GM19025 (cell line): ENCODE measurements around the gene CARD9.
"Not testable (repeated sequence)": the region's sequence is repeated elsewhere in the genome, so short reads cannot be mapped to it uniquely, and the experiment has no call there.

Experiments used
- ATAC-seq: cut with Tn5 transposase; IDR thresholded peaks from one replicate; pipeline ENCODE4 v1.9.1; 2021; ENCODE audit warnings: mild to moderate bottlenecking, low read depth, moderate library complexity; ENCODE audit not compliant: unreplicated experiment

The CARD9 gene

DNA sequence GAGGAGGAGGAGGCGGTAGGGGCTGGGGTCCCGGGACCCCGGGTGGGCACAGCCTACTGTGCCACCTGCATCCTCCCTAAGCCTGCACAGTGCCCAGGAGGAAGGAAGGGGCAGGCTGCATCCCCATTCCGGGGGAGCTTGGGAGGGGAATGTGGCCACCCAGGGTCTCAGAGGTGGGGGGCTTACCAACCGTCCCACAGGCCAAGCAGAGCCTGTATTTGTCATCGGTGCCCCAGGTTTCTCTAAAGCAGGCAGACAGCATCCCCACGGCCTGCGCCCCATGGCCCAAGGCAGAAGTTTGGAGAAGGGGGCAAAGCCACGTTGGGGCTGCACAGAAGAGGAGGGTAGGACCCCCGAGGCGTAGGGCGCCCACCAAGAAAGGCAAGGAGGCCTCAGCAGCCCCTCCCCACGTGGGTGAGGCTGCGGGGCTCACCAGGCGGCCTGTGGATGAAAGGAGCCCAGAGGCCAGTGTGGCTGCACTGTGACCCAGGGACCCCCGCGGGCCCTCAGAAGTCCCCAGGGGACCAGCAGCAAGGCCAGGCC, 46.6 kb downstream of the CARD9 start:
- no peak for ATAC-seq

DNA sequence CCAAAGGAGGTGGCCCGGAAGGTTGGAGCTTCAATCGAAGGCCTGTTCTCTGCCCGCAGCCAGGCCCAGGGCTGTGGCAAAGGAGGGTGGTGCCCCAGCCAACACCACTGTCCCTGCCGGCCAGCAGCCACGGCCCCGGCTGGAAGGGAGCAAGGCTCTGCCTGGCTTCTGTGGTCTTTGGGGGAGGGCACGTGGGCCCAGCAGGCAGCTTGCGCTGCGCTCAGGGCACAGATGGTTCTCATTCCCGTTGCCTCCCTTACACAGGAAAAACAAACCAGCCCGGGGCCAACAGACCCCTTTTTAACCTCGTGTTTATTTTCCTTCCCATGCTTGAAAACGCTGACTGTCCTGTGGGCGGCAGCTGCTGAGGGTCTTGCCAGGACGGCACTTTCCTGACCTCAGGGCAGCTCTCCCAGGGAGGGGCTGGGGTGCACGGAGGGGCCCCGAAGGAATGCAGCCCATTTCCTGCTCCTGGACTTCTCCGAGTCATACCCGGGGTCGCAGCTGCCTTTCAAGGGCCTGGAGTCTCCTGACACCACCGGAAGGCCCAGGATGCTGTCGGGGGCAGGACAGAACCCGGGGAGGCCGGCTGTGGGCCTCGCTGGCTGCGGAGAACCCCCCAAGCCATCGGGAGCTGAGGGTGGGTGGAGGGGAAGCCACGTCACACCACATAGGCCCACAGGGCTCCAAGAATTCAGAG, 47.3 kb downstream of the CARD9 start:
- ATAC-seq, result no peak

DNA sequence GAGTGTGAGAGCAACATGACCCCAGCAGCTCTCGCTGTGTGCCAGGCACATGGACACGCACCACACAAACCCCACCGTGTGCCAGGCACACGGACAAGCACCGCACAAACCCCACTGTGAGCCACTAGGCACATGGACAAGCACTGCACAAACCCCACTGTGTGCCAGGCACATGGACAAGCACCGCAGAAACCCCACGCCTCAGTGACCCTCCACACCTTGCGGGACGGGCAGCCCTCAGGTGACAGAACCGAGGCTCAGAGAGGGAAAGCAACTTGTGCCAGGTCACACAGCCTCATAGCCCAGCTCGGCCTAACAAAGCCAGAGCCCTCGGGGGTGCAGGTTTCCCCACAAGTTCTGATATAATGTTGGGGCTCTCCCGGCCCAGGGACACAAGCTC, 48.1 kb downstream of the CARD9 start:
- ATAC-seq, result no peak

DNA sequence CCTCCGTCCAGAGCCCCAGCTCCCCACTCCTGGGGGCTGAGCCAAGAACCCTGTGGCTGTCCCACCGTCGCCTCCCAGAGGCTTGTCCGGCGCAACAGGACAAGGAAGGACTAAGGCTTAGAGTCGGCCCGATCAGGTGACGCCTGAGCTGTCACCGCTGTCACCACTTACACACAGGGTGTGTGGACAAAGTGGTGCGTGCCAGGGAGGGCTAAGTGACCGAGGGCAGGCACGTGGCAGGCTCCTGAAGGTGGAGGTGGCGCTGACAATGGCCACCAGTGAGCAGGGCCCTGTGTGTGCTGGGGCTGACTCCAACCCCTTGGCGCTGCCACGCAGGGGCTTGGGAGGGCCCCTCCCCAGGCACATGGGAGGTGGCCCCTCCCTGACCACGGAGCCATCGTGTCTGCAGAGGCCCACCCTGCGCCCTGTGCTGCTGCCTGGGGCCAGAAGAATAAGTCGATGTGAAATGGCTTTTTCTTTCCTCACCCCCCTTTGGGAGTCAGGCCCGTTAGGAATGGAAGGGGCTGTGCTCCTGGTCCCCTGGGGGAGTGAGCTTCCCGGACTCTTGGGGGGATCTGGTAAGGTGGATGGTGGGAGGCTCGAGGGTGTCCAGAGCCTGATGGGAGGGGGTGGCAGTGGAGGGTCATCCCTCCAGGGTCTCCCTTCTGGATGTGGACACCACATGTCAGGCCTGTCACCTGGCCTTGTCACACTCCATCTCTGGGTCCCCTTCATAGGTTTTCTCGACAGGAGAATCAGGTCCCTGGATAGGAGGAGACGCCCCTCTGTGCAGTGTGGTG, 48.8 kb downstream of the CARD9 start:
- no peak for ATAC-seq

DNA sequence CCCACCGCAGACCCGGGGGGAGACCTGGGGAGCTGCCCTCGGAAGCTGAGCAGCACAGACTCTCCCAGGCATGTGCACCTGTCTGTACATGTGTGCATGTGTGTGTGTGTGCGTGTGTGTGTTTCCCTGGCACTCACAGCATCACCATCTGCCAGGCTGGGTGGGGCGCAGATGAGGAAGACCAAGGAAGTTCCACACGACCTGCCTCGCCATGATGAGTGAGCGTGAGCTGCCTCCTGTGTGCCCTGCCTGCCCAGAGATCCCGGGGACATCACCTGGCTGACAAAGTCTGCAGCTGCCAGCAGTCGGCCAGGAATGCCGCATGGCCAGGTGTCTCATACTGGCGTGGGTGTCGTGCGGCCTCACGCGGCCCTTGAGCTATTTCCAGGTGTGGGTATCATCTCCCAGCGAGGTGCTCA, 50.1 kb downstream of the CARD9 start:
- no peak for ATAC-seq

DNA sequence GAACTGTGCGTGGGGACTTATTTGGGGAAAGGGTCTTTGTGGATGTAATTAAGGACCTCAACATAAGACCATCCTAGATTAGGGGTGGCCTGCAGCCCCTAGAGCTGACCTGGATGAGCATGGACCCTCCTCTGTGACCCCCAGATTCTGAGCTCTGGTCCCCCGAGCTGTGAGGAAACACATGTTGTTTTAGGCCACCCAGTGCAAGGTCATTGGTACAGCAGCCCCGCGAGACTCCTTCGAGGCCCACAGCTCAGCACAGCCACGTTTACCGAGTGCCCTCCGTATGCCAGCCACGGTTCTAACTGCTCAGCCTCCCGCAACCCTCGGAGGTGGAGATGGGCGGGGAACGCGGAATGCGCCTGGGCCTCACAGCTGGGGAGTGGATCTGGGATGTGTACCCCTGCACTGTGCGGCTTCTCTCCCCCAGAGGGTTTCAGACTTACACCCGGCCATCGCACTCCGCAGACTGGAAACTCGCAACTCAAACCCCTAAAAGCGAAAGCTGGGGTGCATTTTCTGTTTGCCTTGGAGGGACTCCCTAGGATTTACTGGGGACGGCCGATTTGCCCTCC, 50.6 kb downstream of the CARD9 start:
- ATAC-seq, result no peak

DNA sequence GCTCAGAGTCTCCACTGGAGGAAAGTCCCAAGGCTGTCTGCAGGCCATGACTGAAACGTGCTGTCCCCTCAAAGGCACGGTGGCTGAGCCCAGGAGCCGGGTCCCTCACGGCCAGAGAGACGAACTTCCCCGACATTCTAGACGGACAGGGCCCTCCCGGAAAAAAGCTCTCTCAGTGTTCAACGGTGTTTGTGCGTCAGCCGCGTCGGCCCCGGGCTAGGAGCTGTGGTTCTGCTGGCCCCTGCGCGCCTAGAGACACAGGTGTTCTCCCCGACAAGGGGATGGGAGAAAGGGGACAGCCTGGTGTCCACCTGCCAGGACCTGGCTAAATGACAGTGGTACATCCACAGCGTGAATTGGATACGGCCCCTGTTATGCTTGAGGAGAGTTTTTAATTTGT, 51.9 kb downstream of the CARD9 start:
- ATAC-seq, result no peak

DNA sequence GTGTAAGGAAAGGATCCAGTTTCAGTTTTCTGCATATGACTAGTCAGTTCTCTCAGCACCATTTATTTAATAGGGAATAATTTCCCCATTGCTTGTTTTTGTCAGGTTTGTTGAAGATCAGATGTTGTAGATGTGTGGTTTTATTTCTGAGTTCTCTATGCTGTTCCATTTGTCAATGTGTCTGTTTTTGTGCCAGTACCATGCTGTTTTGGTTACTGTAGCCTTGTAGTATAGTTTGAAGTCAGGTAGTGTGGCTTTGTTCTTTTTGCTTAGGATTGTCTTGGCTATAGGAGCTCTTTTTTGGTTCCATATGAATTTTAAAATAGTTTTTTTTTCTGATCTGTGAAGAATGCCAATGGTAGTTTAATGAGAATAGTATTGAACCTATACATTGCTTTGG, 52.5 kb downstream of the CARD9 start:
- ATAC-seq, result not testable (repeated sequence)

DNA sequence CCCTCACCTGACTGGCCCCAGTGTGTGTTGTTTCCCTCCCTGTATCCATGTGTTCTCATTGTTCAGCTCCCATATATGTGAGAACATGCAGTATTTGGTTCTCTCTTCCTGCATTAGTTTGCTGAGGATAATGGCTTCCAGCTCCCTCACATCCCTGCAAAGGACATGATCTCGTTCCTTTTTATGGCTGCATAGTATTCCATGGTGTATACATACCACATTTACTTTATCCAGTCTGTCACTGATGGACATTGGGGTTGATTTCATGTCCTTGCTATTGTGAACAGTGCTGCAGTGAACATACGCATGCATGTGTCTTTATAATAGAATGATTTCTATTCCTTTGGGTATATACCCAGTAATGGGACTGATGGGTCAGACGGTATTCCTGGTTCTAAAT, 53.5 kb downstream of the CARD9 start:
- ATAC-seq, result not testable (repeated sequence)

DNA sequence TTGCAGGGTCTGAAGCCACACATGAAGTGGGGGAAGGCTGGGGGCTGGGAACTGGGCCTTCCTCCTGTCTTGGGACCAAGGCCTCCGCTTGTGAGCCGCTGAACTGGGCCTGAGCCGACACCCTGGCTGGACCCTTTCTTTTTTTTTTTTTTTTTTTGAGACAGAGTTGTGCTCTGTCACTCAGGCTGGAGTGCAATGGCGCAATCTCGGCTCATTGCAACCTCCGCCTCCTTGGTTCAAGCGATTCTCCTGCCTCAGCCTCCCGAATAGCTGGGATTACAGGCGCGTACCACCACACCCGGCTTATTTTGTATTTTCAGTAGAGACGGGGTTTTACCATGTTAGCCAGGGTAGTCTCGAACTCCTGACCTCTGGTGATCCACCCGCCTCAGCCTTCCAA, 54.2 kb downstream of the CARD9 start:
- ATAC-seq, result not testable (repeated sequence)

DNA sequence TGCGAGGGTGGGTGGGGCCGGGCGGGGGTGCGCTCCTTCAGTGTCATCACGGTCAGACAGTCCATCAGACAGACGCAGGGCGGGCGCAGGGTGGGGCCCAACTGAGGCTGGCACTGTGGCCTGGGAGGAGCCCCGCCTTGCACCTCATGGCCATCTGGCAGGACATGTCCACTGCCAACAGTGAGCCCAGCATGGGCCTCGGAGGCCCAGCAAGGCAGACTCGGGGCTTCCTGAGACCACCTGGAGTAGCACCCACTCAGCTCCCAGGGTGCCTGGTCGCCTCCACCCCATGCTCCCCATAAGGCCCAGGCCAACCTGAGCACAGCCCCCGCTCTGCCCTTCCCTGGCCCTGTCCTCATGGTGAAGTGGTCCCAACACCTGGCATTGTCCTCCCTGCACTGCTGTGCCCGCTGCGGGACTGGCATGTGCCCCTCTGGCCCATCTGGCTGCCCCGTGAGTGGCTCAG, 54.7 kb downstream of the CARD9 start:
- no peak for ATAC-seq

DNA sequence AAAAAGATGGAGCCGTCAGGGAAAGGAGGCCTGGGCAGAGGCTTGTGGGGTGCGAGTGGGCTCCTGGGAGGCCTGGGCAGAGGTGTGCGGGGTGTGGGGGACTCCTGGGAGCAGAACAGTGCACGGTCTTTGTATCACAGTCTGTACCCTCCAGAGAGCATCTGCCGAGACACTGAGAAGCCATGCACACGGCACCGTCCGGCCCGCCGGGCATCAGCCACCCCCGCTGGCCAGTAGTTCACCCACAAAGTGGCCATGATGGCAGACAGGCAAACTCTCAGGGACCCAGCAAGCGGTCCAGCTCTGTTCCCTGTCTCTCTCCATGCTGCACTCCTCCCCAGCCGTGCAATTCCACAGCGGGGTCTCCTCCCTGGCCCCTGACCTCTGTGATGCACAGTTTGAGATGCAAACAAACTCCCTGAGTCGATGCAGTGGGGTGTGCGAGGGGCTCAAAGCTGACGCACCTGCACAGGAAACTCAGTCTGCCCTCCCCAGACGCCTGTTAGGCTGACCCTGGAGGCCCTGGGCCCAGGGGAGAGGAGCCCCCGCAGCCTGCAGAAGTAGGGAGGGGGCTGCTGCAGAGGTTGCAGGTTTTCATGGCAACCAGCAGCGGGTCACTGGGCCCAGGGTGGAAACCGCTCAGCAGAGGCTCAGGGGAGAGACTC, 55.2 kb downstream of the CARD9 start:
- ATAC-seq, result no peak

DNA sequence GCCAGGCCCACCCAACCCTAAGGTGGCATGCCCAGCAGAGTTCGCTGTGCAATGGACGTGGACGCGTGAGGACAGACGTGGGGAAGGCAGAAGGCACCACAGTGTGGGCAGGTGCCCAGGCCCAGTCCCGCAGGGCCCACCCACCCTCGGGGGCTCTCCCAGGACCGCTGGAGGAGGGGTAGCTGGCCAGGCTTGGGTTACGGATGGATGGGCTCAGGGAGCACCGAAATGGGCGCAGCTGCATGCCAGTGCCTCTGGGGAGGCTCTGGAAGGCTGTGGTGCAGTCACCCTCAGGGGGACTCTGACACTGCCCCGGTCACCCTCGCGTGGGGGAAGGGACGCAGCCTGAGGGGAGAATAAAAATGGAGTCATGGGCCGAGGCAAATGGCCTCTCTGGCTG, 55.8 kb downstream of the CARD9 start:
- ATAC-seq, result no peak

DNA sequence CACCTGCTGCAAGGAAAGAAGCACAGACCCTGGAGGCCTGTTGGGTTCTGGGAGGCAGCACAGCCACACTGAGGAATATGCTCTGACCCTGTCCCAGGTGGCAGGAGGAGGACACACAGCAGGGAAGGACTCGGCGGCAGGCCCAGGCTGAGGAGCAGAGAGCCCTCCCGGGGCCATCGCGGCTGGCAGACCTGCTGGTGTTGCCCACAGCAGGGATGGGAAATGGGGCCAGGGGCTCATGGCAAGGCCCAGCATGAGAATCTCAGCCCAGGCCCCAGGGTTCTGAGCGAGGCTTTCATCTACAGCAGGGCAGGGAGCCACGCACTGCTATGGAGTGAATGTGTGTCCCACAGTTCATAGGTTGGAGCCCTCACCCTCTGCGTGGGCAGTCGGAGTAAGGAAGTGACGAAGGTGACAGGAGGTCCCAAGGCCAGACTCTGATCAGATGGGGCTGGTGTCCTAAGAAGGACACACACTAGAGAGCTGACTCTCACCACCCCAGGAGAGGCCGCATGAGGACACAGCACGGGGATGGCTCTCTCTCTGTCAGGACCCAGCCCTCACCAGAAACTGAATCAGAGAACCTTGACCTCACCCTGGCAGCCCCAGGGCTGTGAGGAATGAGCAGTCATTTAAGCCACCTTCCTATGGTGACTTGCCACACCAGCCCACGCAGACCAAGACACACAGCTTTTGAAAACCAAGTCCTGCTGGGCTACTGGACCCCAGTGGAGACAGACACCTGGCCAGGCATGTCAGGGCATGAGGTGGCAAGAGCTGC, 56.4 kb downstream of the CARD9 start:
- no peak for ATAC-seq

DNA sequence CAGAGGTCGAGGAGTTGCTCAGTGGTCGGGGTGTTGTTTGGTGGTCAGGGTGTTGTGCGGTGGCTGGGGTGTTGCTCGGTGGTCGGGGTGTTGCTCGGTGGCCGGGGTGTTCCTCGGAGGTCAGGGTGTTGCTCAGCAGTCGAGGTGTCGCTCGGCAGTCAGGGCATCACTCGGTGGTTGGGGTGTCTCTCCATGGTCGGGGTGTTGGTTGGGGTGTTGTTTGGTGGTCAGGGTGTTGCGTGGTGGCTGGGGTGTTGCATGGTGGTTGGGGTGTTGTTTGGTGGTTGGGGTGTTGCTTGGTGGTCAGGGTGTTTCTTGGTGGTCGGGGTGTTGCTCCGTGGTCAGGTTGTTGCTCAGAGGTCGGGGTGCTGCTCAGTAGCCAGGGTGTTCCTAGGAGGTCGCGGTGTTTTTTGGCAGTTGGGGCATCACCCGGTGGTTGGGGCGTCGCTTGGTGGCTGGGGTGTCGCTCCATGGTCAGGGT, 57.2 kb downstream of the CARD9 start:
- no peak for ATAC-seq

DNA sequence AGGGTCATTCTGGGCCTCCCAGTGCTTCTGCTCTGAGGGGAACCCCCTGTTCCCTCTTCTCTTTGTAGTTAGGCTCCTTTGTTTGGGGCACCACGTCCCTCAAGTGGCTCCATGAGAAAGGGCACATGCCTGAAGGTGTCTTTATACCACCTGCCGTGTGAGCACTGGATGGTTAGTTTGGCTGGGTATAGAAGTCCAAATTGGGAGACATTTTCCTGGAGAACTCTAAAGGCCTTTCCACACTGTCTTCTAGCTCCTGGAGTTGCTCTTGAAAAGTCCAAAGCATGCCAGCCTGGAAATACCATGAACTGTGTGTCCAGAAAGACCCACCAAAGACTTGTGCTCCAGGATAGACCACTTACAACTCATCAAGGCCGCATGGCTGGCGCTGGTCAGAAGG, 58.5 kb downstream of the CARD9 start:
- no peak for ATAC-seq

DNA sequence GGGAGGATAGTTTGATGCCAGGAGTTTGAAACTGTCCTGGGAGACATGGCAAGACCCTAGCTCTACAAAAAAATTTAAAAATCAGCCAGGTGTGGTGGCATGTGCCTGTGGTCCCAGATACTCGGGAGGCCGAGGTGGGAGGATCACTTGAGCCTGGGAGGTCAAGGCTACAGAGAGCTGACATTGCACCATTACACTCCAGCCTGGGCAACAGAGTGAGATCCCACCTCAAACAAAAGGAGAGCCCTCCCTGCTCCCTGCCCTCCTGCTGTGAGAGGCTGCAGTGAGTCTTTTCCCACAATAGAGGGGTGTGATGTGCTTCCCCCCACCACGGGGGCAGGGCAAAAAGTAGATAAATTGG, 59.4 kb downstream of the CARD9 start:
- no peak for ATAC-seq
